HEK293 (cell line): Measurements from ENCODE around the gene DEDD2.

Experiments
- ZNF133 ChIP-seq: fragments of 450-650 bp; formaldehyde crosslinking; IDR thresholded peaks from 2 replicates; pipeline ENCODE4 v1.5.1; 2016; ENCODE audit warnings: missing biosample characterization, missing genetic modification characterization
- ZNF16 ChIP-seq: fragments of 450-650 bp; formaldehyde crosslinking; IDR thresholded peaks from 2 replicates; pipeline ENCODE4 v1.5.1; 2016; ENCODE audit warnings: low read depth, missing biosample characterization, missing genetic modification characterization
- ZNF473 ChIP-seq: fragments of 450-650 bp; formaldehyde crosslinking; IDR thresholded peaks from 2 replicates; pipeline ENCODE4 v1.5.1; 2017; ENCODE audit warnings: missing biosample characterization, missing genetic modification characterization
- TF ChIP-seq, protein P1 (sequence below): fragments of 450-650 bp; formaldehyde crosslinking; IDR thresholded peaks from 2 replicates; pipeline ENCODE4 v1.5.1; 2016; ENCODE audit warnings: missing biosample characterization, missing genetic modification characterization
- TF ChIP-seq, protein P2 (sequence below): fragments of 450-650 bp; formaldehyde crosslinking; IDR thresholded peaks from 2 replicates; pipeline ENCODE4 v1.5.1; 2016; ENCODE audit warnings: missing biosample characterization, missing genetic modification characterization, low read depth

DNA sequence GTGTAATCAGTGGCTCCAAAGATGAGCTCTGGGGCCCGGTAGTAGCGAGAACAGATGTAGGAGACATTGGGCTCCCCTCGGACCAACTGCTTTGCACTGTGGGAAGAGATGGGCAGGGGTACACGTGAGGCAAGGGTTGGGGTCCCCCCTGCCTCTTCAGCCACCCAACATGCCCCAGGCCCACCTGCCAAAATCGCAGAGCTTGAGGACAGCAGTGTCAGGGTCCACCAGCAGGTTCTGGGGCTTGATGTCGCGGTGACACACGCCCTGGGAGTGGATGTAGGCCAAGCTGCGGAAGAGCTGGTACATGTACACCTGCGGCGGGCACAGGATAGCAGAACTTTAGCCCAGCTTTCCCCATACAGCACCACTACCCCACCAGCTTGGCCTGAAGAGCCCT is 16.9 kb upstream of the DEDD2 start:
- no peak for TF ChIP-seq ZNF473 (tag by site-specific recombination)
- TF ChIP-seq, protein P1, sequence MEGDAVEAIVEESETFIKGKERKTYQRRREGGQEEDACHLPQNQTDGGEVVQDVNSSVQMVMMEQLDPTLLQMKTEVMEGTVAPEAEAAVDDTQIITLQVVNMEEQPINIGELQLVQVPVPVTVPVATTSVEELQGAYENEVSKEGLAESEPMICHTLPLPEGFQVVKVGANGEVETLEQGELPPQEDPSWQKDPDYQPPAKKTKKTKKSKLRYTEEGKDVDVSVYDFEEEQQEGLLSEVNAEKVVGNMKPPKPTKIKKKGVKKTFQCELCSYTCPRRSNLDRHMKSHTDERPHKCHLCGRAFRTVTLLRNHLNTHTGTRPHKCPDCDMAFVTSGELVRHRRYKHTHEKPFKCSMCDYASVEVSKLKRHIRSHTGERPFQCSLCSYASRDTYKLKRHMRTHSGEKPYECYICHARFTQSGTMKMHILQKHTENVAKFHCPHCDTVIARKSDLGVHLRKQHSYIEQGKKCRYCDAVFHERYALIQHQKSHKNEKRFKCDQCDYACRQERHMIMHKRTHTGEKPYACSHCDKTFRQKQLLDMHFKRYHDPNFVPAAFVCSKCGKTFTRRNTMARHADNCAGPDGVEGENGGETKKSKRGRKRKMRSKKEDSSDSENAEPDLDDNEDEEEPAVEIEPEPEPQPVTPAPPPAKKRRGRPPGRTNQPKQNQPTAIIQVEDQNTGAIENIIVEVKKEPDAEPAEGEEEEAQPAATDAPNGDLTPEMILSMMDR = no peak
- TF ChIP-seq, protein P2, sequence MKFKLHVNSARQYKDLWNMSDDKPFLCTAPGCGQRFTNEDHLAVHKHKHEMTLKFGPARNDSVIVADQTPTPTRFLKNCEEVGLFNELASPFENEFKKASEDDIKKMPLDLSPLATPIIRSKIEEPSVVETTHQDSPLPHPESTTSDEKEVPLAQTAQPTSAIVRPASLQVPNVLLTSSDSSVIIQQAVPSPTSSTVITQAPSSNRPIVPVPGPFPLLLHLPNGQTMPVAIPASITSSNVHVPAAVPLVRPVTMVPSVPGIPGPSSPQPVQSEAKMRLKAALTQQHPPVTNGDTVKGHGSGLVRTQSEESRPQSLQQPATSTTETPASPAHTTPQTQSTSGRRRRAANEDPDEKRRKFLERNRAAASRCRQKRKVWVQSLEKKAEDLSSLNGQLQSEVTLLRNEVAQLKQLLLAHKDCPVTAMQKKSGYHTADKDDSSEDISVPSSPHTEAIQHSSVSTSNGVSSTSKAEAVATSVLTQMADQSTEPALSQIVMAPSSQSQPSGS = no peak
- no peak for TF ChIP-seq ZNF133 (tag by site-specific recombination)
- no peak for TF ChIP-seq ZNF16 (tag by site-specific recombination)
